ENCODE data around the gene POSTN. TPM values are rescaled to one million over a fixed set of nuclear protein-coding genes. Genes with fewer than 3 reads are reported as not detected.

Gene POSTN
- total RNA-seq, 1 donor from 2014 or later = not detected

- H3K4me3 Mint-ChIP-seq = no peak overlapping the region
- no peak overlapping the region for H3K27ac Mint-ChIP-seq
- intact Hi-C loops (cut with micrococcal nuclease) = no loop called here
- no peaks in the 10 kb centered on the region for H3K27me3 Mint-ChIP-seq
- no peaks in the 10 kb centered on the region for H3K9me3 Mint-ChIP-seq
- H3K4me1 Mint-ChIP-seq = no peaks in the 10 kb centered on the region
- DNase-seq = no peak
- H3K36me3 Mint-ChIP-seq (ENCODE audit: low read depth) = no peaks in the 10 kb centered on the region
Measured at GRCh38 chr13:37515226-37515625, 83.3 kb downstream of the POSTN start.
